ENCODE data around the gene TMEM259.

TMEM259 gene

GRCh38 chr19:991174-991931 lies 29.6 kb downstream of the TMEM259 start:
- peak; percentile 52 for DNase-seq (ENCODE audit: low read depth)
- TF ChIP-seq CTCF (conservative IDR thresholded peaks at IDR 0.05; ENCODE audit: low read length) = no peak
- no peak overlapping the region for H3K4me3 ChIP-seq (ENCODE audit: low read length)

GRCh38 chr19:990746-991145 lies 30.2 kb downstream of the TMEM259 start:
- TF ChIP-seq CTCF (conservative IDR thresholded peaks at IDR 0.05; ENCODE audit: low read length) = no peak
- H3K4me3 ChIP-seq (ENCODE audit: low read length) = no peak overlapping the region
- no peak for DNase-seq (ENCODE audit: low read depth)

GRCh38 chr19:990119-990571 lies 30.8 kb downstream of the TMEM259 start:
- no peak for TF ChIP-seq CTCF (conservative IDR thresholded peaks at IDR 0.05; ENCODE audit: low read length)
- DNase-seq (ENCODE audit: low read depth) = no peak

GRCh38 chr19:989381-990081 lies 31.4 kb downstream of the TMEM259 start:
- H3K4me3 ChIP-seq (ENCODE audit: low read length) = no peak overlapping the region
- TF ChIP-seq CTCF (conservative IDR thresholded peaks at IDR 0.05; ENCODE audit: low read length) = peak; percentile 11; the same call in 1 of the 2 replicates
- DNase-seq (ENCODE audit: low read depth) = no peak

More at GRCh38 chr19:990119-990571, 30.8 kb downstream of the TMEM259 start:
- no peak overlapping the region for H3K4me3 ChIP-seq (ENCODE audit: low read length)

GRCh38 chr19:988510-988909 lies 32.4 kb downstream of the TMEM259 start:
- H3K4me3 ChIP-seq (ENCODE audit: low read length) = no peak overlapping the region
- DNase-seq (ENCODE audit: low read depth) = no peak
- TF ChIP-seq CTCF (conservative IDR thresholded peaks at IDR 0.05; ENCODE audit: low read length) = no peak

GRCh38 chr19:988081-988480 lies 32.8 kb downstream of the TMEM259 start:
- no peak for DNase-seq (ENCODE audit: low read depth)
- no peak for TF ChIP-seq CTCF (conservative IDR thresholded peaks at IDR 0.05; ENCODE audit: low read length)
- H3K4me3 ChIP-seq (ENCODE audit: low read length) = no peak overlapping the region

GRCh38 chr19:986083-986482 lies 34.8 kb downstream of the TMEM259 start:
- TF ChIP-seq CTCF (conservative IDR thresholded peaks at IDR 0.05; ENCODE audit: low read length) = no peak
- no peak overlapping the region for H3K4me3 ChIP-seq (ENCODE audit: low read length)
- DNase-seq (ENCODE audit: low read depth) = no peak

All from AG10803 (cell line).